Colonic mucosa (tissue), 4 donors: Measurements from ENCODE around the gene FOXR2. TPM values are rescaled to one million over a fixed set of nuclear protein-coding genes. Genes with fewer than 3 reads are reported as not detected.

ENCODE experiments used
- DNase-seq: peaks from one replicate; pipeline ENCODE4 v3.0.0-alpha.2; 2020
- H3K27ac ChIP-seq: fragments of 200-600 bp; one replicate; pipeline ENCODE4 v1.8.0; 2021
- H3K27me3 ChIP-seq: fragments of 200-600 bp; one replicate; pipeline ENCODE4 v1.8.0; 2021
- H3K36me3 ChIP-seq: fragments of 200-600 bp; one replicate; pipeline ENCODE4 v1.8.0; 2021
- H3K4me1 ChIP-seq: fragments of 200-600 bp; one replicate; pipeline ENCODE4 v1.8.0; 2021; ENCODE audit warnings: mild to moderate bottlenecking
- H3K4me3 ChIP-seq: fragments of 200-600 bp; one replicate; pipeline ENCODE4 v1.8.0; 2021
- H3K9ac ChIP-seq, 2 donors: one replicate each; pipeline ENCODE4 v1.7.0; 2013; ENCODE audit warnings: control low read depth in 2 of 2, low read depth in 2 of 2, low read length in 2 of 2
- H3K9me3 ChIP-seq: fragments of 200-600 bp; one replicate; pipeline ENCODE4 v1.8.0; 2021
- CTCF ChIP-seq: fragments of 200-600 bp; IDR thresholded peaks from one replicate; pipeline ENCODE4 v1.8.0; 2022; ENCODE audit warnings: antibody characterized with exemption, mild to moderate bottlenecking
- intact Hi-C: fragments of 100-400 bp; cut with DNase I; formaldehyde crosslinking; loops from one replicate; pipeline ENCODE4 v1.14.1; 2022
- total RNA-seq, 2 donors: library from RNA; stranded (reverse); fragmentation: NEBNext Ultra II Directional in 1 of 2; extraction: Animal tissue kit (Norgen Biotek cat#: 25700) in 1 of 2; gene quantifications; one replicate each; pipeline ENCODE4 v1.2.1, GENCODE V29; 2021
- donor health status: healthy.
- donor health status: DM: no; HTN: no; CAD: no.
- donor health status: DM: no; HTN: no; CAD: no.

The FOXR2 gene
- total RNA-seq, 2 donors from 2014 or later = not detected

GRCh38 chrX:55598333-55598732, 24.9 kb upstream of the FOXR2 start:
- TF ChIP-seq CTCF = no peak
- intact Hi-C loops = no loop called here

GRCh38 chrX:55619547-55619946, 3.7 kb upstream of the FOXR2 start:
- Histone ChIP-seq H3K27me3 (no peaks in the 10 kb centered on the region), H3K36me3 (no peaks in the 10 kb centered on the region), H3K4me1 (no peaks in the 10 kb centered on the region), H3K9ac (no peak overlapping the region), H3K9me3 (no peaks in the 10 kb centered on the region), H3K27ac (no peak overlapping the region), H3K4me3 (no peak overlapping the region)
- intact Hi-C loops = no loop called here
- no peak for TF ChIP-seq CTCF
- DNase-seq = no peak

More at GRCh38 chrX:55598333-55598732, 24.9 kb upstream of the FOXR2 start:
- no peak overlapping the region for H3K27ac ChIP-seq
- no peaks in the 10 kb centered on the region for H3K9me3 ChIP-seq
- H3K27me3 ChIP-seq = no peaks in the 10 kb centered on the region
- no peak overlapping the region for H3K4me3 ChIP-seq
- no peak overlapping the region for H3K9ac ChIP-seq
- H3K4me1 ChIP-seq = no peaks in the 10 kb centered on the region
- no peaks in the 10 kb centered on the region for H3K36me3 ChIP-seq
- DNase-seq = no peak

- no peak for TF ChIP-seq CTCF
- no peaks in the 10 kb centered on the region for H3K9me3 ChIP-seq
These were observed 1.2 kb downstream of the FOXR2 start for GRCh38 chrX:55624403-55624802.

GRCh38 chrX:55636109-55636508, 12.9 kb downstream of the FOXR2 start:
- no peak for TF ChIP-seq CTCF
- intact Hi-C loops = no loop called here
- Histone ChIP-seq H3K4me1 (no peaks in the 10 kb centered on the region), H3K9me3 (no peaks in the 10 kb centered on the region), H3K36me3 (no peaks in the 10 kb centered on the region), H3K9ac (no peak overlapping the region), H3K4me3 (no peak overlapping the region), H3K27me3 (no peaks in the 10 kb centered on the region), H3K27ac (no peak overlapping the region)
- DNase-seq = no peak

More at GRCh38 chrX:55624403-55624802, 1.2 kb downstream of the FOXR2 start:
- Histone ChIP-seq H3K4me1 (no peaks in the 10 kb centered on the region), H3K4me3 (no peak overlapping the region), H3K27me3 (no peaks in the 10 kb centered on the region), H3K27ac (no peak overlapping the region), H3K36me3 (no peaks in the 10 kb centered on the region), H3K9ac (no peak overlapping the region)
- intact Hi-C loops = no loop called here
- DNase-seq = no peak

- Histone ChIP-seq H3K9ac (no peak overlapping the region), H3K4me3 (no peak overlapping the region), H3K36me3 (no peaks in the 10 kb centered on the region), H3K27ac (no peak overlapping the region), H3K4me1 (no peaks in the 10 kb centered on the region), H3K27me3 (no peaks in the 10 kb centered on the region), H3K9me3 (no peaks in the 10 kb centered on the region)
- intact Hi-C loops = no loop called here
- DNase-seq = no peak
- TF ChIP-seq CTCF = no peak
These were observed 15.7 kb downstream of the FOXR2 start for GRCh38 chrX:55638933-55639332.

GRCh38 chrX:55640854-55641253, 17.7 kb downstream of the FOXR2 start:
- no peak for DNase-seq
- no peaks in the 10 kb centered on the region for H3K27me3 ChIP-seq
- no peak overlapping the region for H3K9ac ChIP-seq
- H3K4me1 ChIP-seq = no peaks in the 10 kb centered on the region
- no peak overlapping the region for H3K27ac ChIP-seq
- no peak for TF ChIP-seq CTCF
- intact Hi-C loops = no loop called here
- no peaks in the 10 kb centered on the region for H3K36me3 ChIP-seq
- no peaks in the 10 kb centered on the region for H3K9me3 ChIP-seq
- H3K4me3 ChIP-seq = no peak overlapping the region
